ENCODE measurements around the gene LRPAP1.
A peak's percentile ranks its signal among the peaks of the same experiment; 100 is the strongest.

Gene LRPAP1

DNA sequence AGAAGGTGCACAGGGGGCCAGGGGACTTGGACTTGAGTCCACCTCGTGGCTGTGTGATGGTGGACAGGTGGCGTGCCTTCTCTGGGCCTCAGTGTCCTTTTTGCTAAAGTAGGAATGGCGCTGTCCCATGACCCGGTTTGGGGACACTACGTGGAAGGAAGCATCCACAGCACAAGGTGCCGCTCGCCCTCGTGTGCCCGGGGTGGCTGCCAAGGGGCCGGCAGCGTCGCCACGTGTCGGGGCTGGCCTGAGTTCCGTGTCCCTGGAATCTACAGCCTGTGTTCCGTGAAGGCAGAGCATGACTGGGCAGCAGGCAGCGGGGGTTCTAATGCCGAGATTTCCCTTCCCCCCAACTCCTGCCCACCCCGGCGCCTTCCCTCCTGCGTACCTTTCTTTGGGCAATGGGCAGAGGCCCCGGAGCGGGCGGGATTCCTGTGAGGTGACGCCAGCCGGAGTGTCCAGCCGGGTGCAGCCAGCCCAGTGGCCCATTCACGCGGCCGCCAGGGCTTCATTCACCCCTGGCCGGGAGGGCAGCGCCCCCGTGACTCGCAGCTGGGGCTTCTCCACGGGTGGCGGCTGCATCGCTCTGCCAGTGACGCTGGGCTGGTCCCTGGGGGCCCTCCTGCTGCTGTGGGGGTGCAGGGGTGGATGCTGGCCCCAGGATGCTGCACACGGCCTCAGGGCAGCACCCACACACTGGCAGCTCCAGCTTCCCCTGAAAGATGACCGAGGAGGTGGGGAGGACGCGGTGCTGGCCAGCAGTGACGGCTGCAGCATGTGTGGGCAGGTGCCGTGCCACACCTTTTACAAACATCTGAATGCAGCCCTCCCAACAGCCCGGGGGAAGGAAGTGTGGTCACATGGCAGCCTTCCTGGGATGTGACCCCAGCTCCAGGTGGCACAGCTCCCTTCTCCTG is 47.9 kb downstream of the LRPAP1 start:
- peak; percentile 42 for DNase-seq

DNA sequence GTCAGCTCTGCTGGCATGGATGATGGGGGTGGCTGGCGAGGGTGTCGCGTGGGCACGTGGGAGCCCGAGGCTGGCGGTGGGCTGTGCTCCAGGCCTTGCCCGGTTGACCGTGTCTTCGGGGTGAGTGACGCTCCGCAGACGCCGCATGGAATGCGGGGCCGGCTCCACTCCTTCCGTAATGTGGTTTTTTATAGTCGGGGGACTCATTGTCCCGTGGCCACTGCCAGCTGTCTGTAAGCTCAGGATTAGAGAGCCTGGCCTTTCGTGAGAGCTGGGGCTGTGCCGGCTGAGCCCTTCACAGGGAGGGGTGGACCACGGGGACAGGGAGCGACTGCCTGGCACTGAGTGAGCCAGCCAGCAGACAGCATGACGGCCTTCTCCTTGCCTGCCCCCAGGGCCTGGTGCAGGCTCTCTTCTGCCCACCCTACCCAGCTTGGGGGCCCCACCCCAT is 48.7 kb downstream of the LRPAP1 start:
- no peak for DNase-seq

DNA sequence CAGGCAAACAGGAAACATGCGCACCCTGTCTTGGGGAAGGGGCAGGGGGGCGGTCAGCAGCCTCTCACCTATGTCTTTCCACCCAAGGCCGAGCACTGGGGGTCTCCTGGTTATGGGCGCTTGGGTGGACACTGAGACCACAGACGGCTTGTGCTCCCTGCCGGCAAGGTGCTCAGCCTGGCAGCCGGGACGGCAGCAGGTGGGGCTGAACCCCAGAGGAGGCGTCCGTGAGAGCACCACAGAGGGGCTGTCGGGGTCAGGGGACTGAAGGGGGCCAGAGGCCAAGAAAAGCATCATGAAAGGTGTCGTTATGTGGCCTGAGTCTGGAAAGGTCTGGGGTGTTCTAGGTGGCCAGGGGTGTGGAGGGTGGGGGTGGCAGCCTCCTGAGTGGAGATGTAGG is 49.5 kb downstream of the LRPAP1 start:
- DNase-seq, result no peak

DNA sequence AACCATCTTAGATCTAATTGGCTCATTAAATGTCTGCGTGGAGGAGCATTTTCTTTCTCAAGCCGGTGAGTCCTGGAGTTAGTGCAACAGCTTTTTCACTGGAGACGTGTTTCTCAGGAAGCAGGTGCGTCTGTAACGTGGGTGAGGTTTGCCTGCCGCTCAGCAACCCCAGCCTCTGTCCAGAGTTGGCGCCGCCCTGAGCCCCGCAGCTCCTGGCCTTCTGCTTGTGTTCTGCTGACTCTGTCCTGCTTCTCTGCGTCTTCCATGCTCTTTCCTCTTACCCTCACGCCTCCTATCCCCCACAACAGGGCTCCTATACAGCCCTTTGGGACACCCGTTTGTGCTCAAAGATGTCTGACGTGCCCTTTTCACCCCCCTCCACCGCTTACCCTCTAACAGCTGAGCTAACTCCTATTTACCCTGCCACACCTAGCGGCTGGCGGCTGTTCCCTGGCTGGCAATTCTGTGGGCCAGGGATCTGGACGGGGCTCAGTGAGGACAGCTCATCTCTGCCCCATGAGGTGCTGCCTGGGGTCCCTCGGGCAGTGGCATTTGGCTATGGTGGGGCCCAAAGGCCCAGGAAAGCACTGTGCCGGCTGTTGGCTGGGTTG is 50.3 kb downstream of the LRPAP1 start:
- DNase-seq, result no peak

DNA sequence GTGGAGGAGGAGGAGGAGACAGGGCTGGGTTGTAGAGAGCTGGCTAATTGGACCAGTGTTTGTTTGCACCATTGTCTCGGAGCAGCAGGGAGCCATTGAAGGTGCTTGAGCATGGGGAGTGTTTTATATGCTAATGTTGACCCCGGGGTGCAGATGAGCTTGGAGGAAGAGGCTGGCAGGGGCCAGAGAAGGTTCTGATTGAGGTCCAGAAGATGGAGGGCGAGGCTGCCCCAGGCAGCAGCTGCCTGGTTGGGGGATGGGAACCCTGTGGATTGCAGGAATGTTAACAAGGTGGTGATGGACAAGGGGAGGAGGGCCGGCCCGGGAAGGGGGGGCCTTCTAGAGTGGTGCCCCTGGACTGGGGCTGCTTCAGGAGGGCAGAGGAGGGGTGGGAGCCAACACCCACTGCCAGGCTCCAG is 51.1 kb downstream of the LRPAP1 start:
- peak; percentile 38 for DNase-seq

DNA sequence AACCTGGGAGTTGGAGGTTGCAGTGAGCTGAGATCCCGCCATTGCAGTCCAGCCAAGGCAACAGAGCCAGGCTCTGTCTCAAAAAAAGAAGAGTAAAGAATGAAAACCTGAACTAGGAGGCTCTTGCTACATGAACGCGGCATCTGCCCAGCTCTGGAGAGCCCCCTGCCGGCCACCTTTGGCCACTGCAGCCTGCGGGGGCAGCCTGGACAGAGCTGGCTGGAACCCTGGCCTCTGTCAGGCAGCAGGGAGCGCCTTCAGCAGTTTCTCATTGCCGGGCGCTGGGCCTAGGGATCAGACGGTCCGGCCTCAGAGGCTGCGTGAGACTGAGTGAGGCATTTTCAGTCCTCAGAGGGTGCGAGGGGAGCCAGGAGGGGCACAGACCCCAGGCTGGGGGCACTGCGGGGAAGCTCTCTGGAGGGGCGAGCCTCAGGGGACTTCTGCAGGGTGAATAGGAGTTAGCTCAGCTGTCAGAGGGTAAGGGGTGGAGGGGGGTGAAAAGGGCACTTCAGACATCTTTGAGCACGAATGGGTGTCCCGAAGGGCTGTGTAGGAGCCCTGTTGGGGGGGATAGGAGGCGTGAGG is 51.6 kb downstream of the LRPAP1 start:
- DNase-seq, result peak; percentile 40

DNA sequence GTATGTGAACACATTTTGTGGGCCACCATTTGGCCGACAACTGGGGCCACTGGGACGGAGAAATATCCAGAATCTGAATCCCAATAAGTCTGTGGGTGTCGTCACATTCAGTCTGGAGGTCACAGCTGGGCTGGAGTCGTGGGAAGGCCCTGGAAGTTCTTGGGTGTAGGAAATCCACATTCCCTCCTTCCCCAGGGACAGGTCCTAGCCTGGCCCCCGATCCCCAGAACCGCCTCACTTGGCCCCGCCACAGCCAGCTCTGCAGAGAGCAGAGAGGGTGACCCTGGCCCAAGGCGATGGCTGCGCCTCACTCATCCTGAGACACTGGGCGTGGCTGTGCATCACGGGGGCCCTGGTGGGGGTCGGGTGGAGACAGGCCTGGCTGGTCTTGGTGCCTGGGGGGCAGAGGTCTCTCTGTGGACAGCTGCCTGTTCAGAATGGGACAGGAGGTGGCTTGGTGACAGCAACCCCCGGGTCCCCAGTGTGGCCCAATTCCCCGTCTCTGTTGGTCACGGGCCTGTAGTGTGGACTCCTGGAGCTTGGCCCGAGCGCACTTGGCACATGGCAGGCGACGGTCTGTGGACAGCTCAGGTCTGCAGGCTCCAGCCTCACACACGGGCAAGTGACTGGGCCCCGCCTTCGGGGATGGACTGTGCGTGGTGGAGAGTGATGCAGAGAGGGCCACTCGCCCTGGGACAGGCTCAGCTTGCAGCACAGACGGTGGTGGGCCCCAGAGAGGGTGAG is 52.7 kb downstream of the LRPAP1 start:
- no peak for DNase-seq

DNA sequence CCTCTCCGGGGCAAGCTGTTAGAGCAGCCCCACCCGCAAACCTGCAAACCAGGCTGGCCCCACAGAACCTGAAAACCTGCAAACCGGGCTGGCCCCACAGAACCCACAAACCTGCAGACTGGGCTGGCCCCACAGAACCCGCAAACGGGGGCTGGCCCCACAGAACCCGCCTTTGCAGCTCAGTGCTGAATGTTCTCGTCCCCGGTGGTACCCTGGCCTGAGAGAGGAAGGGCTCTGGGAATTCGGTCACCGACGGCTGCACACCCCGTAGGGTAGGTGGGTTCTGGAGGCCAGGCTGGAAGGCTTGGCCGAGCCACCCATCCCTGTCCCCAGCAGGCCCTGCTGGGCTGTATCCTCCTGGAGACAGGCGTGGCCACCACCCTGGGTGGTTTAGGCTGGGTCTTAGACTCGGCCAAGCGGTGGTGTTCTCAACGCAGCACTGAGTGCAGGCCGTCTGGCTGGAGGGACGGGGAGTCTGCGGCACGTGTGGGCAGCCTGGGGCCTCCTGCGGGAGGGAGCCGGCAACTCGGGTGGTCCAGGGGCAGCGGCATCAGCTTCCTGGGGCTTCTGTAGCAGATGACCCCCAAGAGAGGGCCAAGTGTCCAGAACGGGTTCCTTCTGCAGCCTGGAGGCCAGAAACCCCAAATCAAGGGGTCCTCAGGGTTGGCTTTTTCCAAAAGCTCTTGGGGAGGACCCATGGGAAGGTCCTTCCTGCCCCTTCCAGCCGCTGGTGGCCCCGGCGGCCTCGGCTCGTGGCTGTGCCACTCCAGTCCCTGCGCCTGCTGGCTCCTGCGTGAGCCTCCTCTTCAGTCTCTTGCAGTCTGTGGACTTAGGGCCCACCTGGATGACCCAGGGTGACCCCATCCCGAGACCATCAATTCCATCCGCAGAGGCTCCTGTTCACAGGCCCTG is 53.5 kb downstream of the LRPAP1 start:
- no peak for DNase-seq

DNA sequence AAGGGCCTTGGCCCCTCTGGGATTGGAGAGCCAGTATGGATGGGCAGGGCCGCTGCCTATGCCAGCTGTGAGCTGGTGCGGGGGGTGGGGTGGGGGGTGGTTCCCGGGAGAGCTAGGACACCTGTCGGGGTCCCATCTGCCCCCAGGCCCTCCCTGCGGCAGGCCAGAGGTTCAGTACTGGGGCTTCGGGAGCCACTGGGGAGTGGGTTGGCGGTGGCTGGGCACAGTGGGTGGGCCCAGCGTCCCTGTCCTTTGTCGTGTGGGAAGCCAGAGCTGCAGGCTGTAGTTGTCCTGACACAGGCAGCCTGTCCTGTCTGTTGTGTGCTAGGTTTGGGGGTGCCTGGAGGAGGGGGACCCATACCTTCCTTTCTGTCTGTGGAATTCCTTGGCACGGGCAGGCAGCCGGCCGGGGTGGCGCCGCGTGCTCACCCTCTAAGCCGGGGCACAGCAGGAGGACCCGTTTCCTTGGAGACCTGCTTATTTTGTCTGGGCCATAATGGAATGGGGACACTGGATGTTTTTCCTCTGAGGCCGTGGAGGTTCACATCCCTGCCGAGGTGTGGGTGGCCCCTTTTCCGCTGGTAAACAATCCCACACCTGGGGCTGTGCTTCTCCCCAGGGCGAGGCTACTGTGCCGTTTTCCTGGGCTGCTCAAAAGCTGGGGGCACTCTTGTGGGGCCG is 54.3 kb downstream of the LRPAP1 start:
- no peak for DNase-seq

DNA sequence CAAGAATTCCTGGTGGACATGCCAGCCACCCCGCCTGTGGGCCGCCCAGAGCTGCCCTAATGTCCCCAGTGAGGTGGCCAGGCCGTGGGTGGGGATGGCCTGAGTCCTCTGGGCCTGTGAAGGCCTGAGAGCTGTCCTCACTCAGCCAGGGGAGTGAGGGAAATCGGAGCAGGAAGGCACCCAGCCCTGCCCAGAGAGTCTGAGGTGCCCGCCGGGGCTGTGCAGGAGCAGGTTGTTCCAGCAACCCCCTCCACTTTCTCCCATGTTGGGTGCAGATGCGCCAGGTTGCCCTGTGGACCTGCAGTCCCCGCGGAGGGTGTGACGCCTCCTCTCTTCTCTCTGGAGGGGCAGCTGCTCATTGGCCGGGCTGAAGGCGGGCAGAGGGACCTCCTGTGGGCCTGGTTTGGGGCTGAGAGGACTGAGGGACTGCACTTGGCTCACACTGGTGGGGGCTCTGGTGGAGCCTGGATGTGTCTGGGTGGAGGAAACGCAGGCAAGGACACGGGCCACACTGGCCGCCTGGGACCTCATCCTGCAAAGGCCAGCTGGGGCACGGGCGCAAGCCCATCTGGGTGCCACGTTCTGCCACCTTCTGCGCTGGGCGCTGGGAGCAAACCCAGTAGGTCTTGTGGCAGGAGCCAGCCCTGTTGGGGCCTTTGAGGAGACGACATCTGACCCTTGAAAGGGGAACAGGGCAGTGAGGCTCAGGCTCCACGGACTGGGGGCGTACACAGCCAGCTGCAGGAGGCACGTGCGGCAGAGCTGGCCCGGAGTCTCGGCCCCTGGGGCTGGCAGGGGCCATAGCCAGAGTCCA is 55.1 kb downstream of the LRPAP1 start:
- no peak for DNase-seq

DNA sequence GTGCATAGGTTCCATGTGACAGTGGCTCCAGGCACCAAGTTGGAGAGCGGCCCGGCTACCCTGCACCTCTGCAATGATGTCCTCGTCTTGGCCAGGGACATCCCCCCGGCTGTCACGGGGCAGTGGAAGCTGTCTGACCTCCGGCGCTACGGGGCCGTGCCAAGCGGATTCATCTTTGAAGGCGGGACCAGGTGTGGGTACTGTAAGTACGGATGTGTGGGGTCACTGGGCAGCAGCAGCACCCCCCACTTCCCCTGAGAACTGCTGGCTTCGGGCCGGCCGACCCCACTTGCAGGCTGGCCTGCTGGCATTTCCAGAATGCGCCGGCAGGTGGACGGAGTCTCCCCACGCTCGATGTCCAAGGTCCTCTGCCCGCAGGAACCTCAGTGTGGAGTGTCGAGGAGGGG is 55.9 kb downstream of the LRPAP1 start:
- no peak for DNase-seq

DNA sequence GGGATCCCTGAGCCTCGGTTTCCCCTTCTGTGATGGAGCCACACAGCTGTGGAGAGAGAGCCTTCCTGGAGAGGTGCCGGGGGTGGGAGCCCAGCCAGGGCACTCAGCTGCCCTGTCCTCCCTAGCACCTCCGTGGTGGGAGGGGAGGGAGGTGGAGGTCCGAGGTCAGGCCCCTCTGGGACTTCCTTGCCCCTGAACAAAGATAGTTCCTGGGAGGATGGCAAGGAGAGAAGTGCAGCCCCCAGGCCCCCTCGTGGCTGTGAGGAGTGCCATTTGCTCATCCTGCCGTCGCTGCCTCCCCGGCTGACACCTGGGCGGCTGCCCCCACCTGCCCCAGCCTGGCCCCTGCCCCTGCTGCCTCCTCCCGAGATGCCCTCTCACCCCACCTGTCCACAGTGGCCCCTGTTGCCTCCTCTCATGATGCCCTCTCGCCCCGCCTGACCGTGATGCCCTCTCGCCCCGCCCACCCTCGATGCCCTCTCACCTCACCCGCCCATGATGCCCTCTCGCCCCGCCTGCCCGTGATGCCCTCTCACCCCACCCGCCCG is 56.4 kb downstream of the LRPAP1 start:
- DNase-seq, result no peak

DNA sequence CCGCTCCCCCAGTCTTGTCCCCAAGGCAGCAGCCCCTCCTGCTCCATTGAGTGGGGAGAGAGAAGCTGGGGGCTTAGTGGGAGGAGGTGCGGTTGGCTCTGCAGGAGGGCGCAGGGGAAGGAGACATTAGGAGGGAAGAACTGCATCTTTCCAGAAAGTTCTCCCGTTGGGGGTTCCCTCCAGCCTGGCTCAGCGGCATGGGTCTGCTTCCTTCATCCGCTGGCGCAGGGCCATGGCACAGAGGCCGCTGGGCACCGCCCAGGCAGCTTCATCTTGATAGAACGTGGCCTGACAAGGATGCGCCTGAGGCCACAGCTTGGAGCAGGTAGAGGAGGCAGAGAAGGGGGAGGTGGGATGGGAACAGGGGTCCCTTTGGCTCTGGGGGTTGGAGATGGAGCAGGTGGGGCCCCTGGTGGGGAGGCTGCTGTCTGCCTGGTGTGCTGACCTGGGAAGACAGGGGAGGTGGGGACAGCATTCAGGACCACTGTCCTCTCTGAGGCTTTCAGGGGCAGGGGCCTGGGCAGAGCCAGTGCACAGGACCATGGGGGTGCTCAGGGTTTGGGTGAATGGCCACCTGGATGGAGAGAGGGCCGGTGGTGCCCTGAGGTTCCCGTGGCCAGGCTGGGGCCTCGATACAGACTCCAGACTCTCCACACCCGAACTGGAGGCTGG is 57.0 kb downstream of the LRPAP1 start:
- DNase-seq, result no peak

DNA sequence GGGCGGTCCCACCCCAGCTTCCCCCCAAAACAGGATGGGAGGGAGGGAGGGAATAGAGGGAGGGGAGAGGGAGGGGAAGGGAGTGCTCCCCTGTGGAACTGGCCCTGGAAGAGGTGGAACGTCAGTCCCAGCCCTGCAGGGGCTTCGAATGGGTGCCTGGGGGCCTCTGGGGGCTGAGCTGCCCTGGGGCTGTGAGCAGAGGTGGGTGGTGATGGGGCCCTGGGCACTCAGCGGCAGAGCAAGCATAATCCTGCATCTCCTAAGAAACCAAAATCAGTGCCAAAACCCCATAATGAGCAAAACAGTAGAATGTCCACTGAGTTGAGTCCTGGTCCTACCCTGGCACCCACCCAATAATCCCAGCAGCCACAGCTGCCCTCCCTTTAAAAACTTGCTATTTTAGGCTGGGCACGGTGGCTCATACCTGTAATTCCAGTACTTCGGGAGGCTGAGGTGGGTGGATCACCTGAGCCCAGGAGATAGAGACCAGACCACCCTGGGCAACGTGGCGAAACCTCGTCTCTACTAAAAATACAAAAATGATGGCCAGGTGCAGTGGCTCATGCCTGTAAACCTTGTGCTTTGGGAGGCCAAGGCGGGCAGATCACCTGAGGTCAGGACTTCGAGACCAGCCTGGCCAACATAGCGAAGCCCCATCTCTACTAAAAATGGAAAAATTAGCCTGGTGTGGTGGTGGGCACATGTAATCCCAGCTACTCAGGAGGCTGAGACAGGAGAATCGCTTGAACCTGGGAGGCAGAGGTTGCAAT is 58.0 kb downstream of the LRPAP1 start:
- DNase-seq, result no peak

DNA sequence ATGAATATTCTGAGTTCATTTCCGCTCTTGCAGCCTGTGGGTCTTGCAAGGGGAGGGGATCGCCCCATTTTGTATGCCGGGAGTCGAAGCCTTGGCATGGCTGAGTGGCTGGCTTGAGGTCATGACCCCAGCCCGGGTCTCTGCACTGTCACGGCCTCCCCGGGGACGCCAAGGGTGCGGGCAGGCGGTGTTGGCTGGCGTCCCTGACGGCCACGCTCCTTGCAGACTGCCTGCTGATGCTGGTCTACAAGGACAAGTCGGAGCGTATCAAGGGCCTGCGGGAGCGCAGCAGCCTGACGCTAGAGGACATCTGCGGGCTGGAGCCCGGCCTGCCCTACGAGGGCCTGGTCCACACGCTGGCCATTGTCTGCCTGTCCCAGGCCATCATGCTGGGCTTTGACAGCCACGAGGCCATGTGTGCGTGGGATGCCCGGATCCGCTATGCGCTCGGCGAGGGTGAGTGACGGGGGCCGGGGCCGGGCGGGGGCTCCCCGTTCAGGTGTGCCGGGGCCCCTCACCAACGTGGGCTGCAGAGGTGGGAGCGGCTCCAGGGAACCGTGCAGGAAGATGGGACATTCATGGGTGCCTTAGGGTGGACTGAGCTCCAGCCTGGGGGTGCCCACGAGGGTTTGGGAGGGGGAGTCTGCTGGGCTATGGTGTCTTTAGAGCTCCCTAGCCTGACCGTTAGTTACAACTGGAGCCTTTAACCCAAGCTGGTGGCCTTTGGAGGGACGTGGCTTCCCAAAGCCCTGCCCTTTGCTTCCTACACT is 58.9 kb downstream of the LRPAP1 start:
- no peak for DNase-seq

DNA sequence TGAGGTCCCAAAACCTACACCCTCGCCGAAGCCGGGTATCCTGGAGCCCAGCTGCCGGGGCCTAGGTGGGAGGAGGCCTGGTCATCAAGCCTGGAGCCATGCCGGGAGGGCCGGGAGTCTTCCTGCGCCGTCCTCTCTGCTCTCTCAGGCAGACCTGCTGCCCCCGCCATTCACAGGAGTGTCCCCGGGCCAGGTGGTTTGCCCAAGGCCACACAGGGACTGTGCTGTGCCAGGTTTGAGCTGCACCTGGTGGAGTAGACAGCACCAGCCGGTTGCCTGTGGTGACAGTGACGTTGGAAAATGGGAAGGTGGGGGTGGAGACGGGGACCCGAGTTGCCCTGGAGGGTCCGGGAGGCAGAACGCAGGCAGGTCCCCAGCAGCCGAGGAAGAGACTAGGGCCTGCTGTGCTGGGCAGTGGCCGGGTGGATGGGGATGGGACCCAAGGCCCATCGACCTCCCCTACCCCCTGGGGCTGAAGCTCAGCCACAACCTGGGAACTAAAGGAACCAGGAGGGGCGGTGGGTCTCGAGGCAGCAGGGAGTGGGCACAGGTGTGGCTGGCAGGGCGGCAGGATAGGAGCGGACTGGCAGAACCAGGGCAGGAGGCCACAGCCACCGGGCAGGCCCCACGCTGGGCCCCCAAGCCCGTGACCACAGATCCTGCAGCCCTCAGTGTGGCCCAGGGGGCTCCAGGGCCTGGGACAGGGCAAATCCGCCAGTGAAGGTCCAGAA is 59.6 kb downstream of the LRPAP1 start:
- DNase-seq, result peak; percentile 24

DNA sequence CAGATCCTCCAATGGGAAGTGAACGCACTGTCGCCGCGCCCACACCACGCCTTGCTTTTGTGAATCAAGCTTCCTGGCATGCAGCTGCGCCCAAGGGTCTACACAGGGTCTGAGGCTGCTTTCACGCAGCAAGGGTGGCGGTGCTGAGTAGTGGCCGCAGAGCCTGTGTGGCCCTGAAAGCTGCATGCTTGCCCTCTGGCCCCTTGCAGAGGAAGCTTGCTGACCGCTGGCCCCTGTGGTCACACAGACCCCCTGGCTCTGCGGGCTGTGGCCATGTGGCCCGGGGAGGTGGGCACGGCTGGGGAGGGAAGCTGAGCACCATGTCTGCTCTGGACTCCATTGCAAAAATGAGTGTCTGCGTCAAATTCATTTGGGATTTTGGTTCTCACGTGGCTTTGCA is 60.3 kb downstream of the LRPAP1 start:
- no peak for DNase-seq
